BE2C (cell line): ENCODE results near the gene GJB2.

Source experiments
- DNase-seq: peaks from one replicate; pipeline ENCODE4 v3.0.0-alpha.2; 2020
- H3K27me3 ChIP-seq: fragments of 250-450 bp; sonication (Bioruptor Pico); 2 replicates; pipeline ENCODE4 v1.5.1; 2020; ENCODE audit warnings: mild to moderate bottlenecking
- H3K36me3 ChIP-seq: fragments of 250-450 bp; sonication (Bioruptor Pico); 2 replicates; pipeline ENCODE4 v1.5.1; 2020; ENCODE audit warnings: mild to moderate bottlenecking
- H3K4me1 ChIP-seq: fragments of 250-450 bp; sonication (Bioruptor Pico); 2 replicates; pipeline ENCODE4 v1.5.1; 2020
- H3K4me3 ChIP-seq: 2 replicates; pipeline ENCODE4 v1.5.1; 2011; ENCODE audit warnings: low read depth, low read length
- H3K9me3 ChIP-seq: fragments of 250-450 bp; sonication (Bioruptor Pico); 2 replicates; pipeline ENCODE4 v1.5.1; 2020
- TF ChIP-seq, protein P1 (sequence below): IDR thresholded peaks from 2 replicates; pipeline ENCODE4 v1.5.1; 2012; ENCODE audit warnings: mild to moderate bottlenecking, low read depth, low read length

GJB2 gene

DNA sequence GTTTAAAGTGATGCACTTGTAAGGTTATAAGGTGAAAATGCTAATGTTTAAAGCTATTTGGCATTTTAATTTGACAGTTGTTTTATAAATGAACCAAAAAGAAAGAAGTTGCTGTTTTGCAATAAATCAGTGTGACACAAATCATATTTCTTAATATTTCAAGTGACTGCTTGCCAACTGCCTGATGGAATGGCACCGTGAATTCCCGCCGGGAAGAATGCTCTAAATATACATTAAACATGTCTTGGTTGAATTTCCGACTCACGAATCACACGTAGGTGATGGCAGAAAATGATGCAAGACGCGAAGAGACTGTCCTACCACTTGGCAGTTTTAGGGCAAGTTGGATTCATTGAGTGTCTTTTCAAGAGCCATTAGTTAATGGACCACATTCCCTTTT, 3.1 kb upstream of the GJB2 start:
- H3K27me3 ChIP-seq: peaks cover 91% of the 10 kb centered on the region

DNA sequence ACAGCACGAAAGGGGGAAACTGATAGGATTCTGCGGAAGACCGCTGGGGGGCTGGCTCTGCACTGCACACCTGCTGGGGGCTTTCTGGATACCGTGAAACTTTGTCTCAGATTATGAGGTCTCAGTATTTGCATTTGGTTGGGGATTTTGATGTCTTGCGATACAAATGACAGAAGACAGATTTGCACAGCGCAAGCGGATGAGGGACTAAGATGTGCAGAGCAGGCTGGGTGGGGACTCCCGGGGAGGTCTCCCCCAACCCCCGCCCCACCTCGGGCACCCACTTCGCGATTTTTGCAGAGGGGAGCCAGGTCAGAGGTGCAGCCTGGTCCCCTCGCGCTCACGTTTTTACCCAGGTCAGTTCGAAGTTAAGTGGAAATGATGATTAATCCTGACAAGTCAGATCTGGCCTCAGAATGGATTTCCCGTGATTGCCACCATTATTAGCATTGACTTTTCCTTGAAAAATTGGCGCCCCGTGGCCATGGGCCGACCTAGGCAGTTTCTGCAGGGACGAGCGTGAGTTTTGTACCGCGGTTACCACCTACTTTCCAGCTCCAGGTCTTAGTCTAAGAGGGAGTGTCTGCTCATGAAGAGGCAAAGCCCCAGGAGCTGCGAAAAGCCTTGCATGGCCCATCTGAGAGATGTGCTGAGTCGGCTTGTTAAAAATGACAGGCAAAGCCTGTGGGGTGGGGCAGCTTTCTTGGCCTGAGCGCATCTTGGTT, 1.3 kb upstream of the GJB2 start:
- Histone ChIP-seq H3K36me3 (no peaks in the 10 kb centered on the region), H3K4me1 (no peaks in the 10 kb centered on the region), H3K4me3 (no peak overlapping the region), H3K9me3 (no peaks in the 10 kb centered on the region; the same call in 1 of the 2 replicates), H3K27me3 (peaks cover 93% of the 10 kb centered on the region)
- TF ChIP-seq, protein P1, sequence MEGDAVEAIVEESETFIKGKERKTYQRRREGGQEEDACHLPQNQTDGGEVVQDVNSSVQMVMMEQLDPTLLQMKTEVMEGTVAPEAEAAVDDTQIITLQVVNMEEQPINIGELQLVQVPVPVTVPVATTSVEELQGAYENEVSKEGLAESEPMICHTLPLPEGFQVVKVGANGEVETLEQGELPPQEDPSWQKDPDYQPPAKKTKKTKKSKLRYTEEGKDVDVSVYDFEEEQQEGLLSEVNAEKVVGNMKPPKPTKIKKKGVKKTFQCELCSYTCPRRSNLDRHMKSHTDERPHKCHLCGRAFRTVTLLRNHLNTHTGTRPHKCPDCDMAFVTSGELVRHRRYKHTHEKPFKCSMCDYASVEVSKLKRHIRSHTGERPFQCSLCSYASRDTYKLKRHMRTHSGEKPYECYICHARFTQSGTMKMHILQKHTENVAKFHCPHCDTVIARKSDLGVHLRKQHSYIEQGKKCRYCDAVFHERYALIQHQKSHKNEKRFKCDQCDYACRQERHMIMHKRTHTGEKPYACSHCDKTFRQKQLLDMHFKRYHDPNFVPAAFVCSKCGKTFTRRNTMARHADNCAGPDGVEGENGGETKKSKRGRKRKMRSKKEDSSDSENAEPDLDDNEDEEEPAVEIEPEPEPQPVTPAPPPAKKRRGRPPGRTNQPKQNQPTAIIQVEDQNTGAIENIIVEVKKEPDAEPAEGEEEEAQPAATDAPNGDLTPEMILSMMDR: no peak
- no peak for DNase-seq

More for the DNA sequence above, 3.1 kb upstream of the GJB2 start:
- DNase-seq: no peak
- Histone ChIP-seq H3K4me1 (no peaks in the 10 kb centered on the region), H3K4me3 (no peak overlapping the region), H3K9me3 (no peaks in the 10 kb centered on the region), H3K36me3 (no peaks in the 10 kb centered on the region)
- TF ChIP-seq, protein P1: no peak

DNA sequence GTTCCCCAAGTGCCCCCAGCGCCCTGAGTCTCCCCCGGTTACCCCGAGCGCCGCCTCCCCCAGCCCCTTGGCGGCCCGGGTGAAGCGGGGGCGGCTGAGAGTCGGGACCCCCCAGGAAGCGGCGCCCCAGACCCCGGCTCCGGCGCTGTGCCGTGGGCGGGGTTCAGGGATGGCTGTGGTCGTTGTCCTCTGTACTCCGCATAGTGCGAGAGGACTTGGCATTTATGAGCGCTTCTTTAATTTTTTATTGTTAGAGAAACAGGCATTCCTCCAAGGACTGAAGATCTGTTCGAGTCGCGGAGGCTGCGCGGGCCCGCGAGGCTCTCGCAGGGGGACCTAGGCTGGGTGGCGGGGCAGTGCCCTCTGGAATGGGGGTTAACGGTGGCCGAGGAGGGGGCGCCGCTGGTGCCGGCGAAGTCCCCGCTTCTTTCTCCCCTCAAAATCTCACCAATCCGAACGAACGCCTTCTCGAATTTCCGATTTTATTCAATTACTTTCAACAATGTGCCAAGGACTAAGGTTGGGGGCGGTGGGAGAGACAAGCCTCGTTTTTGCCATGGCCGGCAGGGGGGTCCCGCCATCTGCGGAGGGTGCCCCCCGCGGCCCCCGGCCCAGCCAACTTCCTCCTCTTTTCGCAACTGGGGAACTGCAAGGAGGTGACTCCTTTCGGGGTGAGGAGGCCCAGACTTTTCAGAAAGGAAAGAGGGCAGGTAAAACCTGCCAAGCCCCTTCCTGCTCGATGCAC, 596 bp upstream of the GJB2 start:
- H3K4me3 ChIP-seq: no peak overlapping the region
- no peak for DNase-seq
- H3K27me3 ChIP-seq: peaks cover 96% of the 10 kb centered on the region
- no peaks in the 10 kb centered on the region; the same call in 1 of the 2 replicates for H3K9me3 ChIP-seq
- H3K4me1 ChIP-seq: no peaks in the 10 kb centered on the region
- H3K36me3 ChIP-seq: no peaks in the 10 kb centered on the region
- TF ChIP-seq, protein P1: no peak

DNA sequence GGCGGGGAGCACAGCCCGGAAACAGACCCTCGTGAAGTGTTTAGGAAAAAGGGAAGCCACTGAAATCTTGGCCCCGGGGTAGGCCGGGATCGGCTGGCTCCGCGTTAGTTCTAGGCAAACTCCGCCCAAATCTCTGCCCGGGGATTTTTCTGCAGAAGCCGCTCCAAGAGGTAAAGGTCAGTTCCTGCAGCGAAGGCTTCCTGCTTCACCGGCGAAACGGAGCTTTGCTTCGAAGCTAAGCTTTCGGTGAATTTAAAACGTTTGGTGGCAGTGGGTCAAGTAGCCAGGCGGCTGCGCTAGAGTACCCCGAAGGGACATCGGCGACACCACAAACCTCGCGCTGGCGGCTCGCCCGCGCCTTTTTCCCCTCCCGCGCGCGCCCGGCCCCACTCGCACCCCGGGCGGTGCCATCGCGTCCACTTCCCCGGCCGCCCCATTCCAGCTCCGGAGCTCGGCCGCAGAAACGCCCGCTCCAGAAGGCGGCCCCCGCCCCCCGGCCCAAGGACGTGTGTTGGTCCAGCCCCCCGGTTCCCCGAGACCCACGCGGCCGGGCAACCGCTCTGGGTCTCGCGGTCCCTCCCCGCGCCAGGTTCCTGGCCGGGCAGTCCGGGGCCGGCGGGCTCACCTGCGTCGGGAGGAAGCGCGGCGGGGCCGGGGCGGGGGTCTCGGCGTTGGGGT, 441 bp downstream of the GJB2 start:
- peaks cover 94% of the 10 kb centered on the region for H3K27me3 ChIP-seq
- H3K4me1 ChIP-seq: no peaks in the 10 kb centered on the region
- DNase-seq: no peak
- H3K4me3 ChIP-seq: no peak overlapping the region
- TF ChIP-seq, protein P1: no peak
- H3K36me3 ChIP-seq: no peaks in the 10 kb centered on the region
- no peaks in the 10 kb centered on the region; the same call in 1 of the 2 replicates for H3K9me3 ChIP-seq

DNA sequence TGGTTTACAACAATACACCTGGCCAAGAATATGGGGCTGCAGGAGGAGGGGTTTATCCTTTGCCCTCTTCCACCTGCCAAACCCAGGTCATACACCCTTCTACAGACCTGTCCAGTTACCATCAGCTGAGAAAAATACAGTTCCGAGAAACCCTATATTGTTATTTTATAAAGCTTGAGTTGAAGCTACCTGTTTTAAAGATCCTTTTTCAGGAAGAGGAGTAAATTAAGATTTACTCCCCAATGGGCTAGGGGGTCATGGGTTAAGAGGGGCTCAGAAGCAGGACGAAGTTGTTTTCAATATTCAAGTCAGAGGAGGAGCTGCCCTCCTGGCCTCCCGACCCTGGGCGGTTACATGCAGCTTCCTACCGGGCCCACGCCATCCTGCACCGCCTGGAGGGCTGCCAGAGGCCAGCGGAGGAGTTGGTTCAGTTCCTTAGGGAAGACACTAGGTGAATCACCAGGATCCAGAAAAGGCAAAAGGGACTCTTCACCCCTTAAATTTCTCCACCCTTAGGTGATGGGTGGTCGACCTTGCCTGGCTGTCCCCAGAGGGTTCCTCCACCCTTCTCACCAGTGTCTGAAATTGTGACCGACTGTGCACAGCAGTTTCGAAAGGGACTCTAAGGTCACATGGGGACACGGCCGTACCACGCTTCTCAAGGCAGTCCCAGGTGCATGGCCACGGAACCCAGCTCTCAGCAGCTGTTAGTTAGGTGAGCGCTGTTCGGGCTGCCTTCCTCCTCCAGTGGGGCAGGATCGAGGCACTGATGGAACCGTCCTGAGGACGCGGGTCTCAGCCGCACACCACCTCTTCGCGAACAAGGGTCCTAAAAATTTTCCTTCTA, 1.2 kb downstream of the GJB2 start:
- Histone ChIP-seq H3K4me1 (no peaks in the 10 kb centered on the region), H3K4me3 (no peak overlapping the region), H3K36me3 (no peaks in the 10 kb centered on the region), H3K27me3 (peaks cover 95% of the 10 kb centered on the region), H3K9me3 (no peaks in the 10 kb centered on the region; the same call in 1 of the 2 replicates)
- TF ChIP-seq, protein P1: no peak
- DNase-seq: no peak
